Fibroblast of mammary gland (primary cell): ENCODE results near the gene C5orf34.
"Not testable (repeated sequence)": the region's sequence is repeated elsewhere in the genome, so short reads cannot be mapped to it uniquely, and the experiment has no call there.

Experiments used
- DNase-seq: peaks from one replicate; pipeline ENCODE4 v3.0.0-alpha.2; 2010; ENCODE audit warnings: low read depth
- H3K4me3 ChIP-seq: 2 replicates; pipeline ENCODE4 v1.5.1; 2011; ENCODE audit warnings: low read depth, mild to moderate bottlenecking, low read length, moderate library complexity; ENCODE audit not compliant: control insufficient read depth
- TF ChIP-seq, protein P1 (sequence below): conservative IDR thresholded peaks from 2 replicates; pipeline ENCODE4 v1.5.1; 2011; ENCODE audit warnings: low read depth, low read length, inconsistent platforms; ENCODE audit not compliant: control insufficient read depth, insufficient read depth

C5orf34 gene

DNA sequence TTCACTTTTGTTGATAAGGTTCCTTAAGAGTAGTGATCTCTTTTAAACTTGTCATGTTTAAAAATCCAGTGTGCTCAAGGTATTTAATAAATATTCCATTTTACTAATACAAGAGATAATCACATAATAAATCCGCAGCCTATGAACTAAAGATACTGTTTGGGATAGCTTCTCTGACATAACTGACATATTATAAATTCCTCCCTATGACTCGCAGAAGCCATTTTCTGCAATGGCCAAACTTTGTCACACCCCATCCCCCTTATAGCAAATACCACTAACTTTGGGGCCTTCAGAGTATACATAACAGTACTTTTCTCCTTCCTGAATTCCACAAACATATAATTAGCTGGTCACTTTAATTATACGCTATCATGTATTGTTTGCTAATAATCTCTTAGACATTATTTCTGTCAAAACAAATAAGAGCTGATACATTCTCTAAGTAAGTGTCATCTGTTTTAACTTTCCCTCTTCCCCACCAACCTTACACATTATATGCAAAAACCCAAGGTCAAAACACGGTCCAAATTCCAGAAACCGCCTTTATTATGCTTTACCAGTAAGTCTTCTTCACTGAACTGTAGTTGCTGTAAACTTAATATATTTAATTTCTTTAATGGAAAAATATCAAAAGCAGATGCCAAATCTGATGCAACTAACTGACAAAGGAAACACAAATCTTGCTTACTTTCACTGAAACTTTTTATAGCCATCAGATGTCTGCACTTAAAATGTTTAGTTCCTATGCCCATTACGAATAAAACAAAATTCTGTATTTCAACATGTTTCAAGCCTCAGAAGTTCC is 32.3 kb downstream of the C5orf34 start:
- no peak for DNase-seq
- TF ChIP-seq, protein P1, sequence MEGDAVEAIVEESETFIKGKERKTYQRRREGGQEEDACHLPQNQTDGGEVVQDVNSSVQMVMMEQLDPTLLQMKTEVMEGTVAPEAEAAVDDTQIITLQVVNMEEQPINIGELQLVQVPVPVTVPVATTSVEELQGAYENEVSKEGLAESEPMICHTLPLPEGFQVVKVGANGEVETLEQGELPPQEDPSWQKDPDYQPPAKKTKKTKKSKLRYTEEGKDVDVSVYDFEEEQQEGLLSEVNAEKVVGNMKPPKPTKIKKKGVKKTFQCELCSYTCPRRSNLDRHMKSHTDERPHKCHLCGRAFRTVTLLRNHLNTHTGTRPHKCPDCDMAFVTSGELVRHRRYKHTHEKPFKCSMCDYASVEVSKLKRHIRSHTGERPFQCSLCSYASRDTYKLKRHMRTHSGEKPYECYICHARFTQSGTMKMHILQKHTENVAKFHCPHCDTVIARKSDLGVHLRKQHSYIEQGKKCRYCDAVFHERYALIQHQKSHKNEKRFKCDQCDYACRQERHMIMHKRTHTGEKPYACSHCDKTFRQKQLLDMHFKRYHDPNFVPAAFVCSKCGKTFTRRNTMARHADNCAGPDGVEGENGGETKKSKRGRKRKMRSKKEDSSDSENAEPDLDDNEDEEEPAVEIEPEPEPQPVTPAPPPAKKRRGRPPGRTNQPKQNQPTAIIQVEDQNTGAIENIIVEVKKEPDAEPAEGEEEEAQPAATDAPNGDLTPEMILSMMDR, result no peak
- H3K4me3 ChIP-seq, result peak overlapping the region; percentile 80

DNA sequence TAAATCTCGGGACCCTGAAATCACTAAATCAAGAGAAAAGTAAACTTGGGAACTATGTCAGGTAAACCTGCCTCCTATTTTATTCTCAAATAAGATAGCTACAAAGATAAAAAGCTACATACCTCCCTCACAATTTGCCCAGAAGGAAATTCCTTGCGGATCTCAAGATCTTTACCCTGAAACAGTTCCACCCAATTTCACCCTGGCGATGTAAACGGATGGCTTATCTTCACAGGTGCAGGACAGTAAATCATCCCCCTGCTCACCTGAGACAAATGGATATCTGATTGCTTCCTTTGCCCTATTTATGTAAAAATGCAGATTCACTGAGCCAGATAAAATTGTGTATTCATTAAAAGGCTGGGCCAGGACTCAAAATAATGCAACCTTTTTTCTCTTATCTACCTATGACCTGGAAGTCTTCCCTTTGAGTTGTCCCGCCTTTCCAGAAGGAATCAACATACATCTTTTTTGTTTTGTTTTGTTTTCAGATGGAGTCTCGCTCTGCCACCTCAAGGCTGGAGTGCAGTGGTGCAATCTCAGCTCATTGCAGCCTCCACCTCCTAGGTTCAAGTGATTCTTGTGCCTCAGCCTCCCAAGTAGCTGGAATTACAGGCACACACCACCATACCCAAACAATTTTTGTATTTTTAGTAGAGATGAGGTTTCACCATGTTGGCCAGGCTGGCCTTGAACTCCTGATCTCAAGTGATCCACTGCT is 45.1 kb downstream of the C5orf34 start:
- no peak for DNase-seq
- TF ChIP-seq, protein P1, result no peak

DNA sequence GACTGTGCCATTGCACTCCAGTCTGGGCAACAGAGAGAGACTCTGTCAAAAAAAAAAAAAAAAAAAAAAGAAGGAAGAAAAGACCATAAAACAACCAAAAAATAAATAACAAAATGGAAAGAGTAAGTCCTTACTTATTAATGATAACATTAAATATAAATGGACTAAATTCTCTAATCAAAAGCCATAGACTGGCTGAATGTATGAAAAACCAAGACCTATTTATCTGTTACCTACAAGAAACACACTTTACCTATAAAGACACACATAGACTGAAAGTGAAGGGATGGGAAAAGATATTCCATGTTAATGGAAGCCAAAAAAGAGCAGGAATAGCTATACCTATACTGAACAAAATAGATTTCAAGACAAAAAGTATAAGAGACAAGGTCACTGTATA is 47.8 kb downstream of the C5orf34 start:
- no peak overlapping the region for H3K4me3 ChIP-seq
- no peak for DNase-seq
- TF ChIP-seq, protein P1, result no peak

More for the DNA sequence above, 45.1 kb downstream of the C5orf34 start:
- no peak overlapping the region for H3K4me3 ChIP-seq

DNA sequence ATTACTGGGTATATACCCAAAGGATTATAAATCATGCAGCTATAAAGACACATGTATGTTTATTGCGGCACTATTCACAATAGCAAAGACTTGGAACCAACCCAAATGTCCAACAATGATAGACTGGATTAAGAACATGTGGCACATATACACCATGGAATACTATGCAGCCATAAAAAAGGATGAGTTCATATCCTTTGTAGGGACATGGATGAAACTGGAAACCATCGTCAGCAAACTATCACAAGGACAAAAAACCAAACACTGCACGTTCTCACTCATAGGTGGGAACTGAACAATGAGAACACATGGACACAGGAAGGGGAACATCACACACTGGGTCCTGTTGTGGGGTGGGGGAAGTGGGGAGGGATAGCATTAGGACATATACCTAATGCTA is 49.5 kb downstream of the C5orf34 start:
- DNase-seq, H3K4me3 ChIP-seq: not testable (repeated sequence)

DNA sequence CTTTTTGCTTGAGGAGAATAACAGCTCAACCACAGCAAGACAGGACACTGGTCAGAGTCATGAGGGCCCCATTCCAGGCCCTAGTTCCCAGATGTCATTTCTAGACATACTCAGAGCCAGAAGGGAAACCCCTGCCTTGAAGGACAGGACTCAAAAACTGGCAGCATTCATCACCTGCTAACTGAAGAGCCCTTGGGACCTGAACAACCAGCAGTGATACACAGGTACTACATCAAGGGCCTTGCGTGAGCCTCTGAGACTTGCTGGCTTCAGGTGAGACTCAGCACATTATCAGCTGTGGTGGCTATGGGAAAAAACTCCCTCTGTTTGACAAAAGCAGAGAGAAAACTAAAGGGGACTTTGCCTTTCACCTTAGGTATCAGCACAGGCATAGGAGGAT is 53.9 kb downstream of the C5orf34 start:
- H3K4me3 ChIP-seq, result no peak overlapping the region
- no peak for DNase-seq
- TF ChIP-seq, protein P1, result no peak

DNA sequence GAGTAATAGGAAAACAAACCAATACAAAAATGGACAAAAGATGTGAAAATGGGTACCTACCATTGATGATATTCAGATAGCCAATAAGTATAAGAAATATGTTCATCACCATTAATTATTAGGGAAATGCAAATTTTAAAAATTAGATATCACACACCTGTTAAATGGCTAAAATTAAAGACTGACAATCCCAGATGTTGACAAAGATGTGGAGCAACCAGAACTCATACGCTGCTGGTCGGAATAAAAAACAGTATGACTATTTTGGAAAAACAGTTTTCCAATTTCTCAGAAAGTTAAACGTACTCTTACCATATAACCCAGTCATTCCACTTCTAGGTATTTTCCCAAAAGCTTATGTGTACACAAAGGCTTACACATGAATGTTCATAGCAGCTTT is 58.4 kb downstream of the C5orf34 start:
- TF ChIP-seq, protein P1, result no peak
- H3K4me3 ChIP-seq, result no peak overlapping the region
- DNase-seq, result no peak

DNA sequence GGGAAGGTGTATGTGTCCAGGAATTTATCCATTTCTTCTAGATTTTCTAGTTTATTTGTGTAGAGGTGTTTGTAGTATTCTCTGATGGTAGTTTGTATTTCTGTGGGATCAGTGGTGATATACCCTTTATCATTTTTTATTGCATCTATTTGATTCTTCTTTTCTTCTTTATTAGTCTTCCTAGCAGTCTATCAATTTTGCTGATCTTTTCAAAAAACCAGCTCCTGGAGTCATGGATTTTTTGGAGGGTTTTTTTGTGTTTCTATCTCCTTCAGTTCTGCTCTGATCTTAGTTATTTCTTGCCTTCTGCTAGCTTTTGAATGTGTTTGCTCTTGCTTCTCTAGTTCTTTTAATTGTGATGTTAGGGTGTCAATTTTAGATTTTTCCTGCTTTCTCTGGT is 73.4 kb downstream of the C5orf34 start:
- DNase-seq, H3K4me3 ChIP-seq: not testable (repeated sequence)
